HFFc6 (cell line): ENCODE data around the gene F7. TPM values are rescaled to one million over a fixed set of nuclear protein-coding genes. Genes with fewer than 3 reads are reported as not detected.

Experiments
- DNase-seq: peaks from one replicate; pipeline ENCODE4 v3.0.0-alpha.2; 2018
- H3K27ac Mint-ChIP-seq: 2 replicates; pipeline ENCODE4 v1.8.0; 2020; ENCODE audit warnings: mild to moderate bottlenecking, mixed read lengths
- H3K27me3 Mint-ChIP-seq: 2 replicates; pipeline ENCODE4 v1.8.0; 2021; ENCODE audit warnings: mild to moderate bottlenecking, moderate library complexity, mixed read lengths; ENCODE audit not compliant: insufficient read depth
- H3K36me3 Mint-ChIP-seq: 2 replicates; pipeline ENCODE4 v1.8.0; 2021; ENCODE audit warnings: low read depth, mixed read lengths
- H3K4me1 Mint-ChIP-seq: 2 replicates; pipeline ENCODE4 v1.8.0; 2020; ENCODE audit warnings: low read depth, mixed read lengths
- H3K4me3 Mint-ChIP-seq: 2 replicates; pipeline ENCODE4 v1.8.0; 2020; ENCODE audit warnings: mild to moderate bottlenecking, moderate library complexity, mixed read lengths
- H3K9me3 Mint-ChIP-seq: 2 replicates; pipeline ENCODE4 v1.8.0; 2020; ENCODE audit warnings: mild to moderate bottlenecking, mixed read lengths
- total RNA-seq, 6 experiments: library from RNA; stranded (reverse); fragmentation: NEBNext Ultra II Directional; extraction: Animal tissue kit (Norgen Biotek cat#: 25700); gene quantifications; 2 replicates in 1 of 6; 3 replicates in 5 of 6; pipeline ENCODE4 v1.2.3, GENCODE V29; 2021
- TF ChIP-seq, protein P1 (sequence below): fragments of 200-600 bp; sonication (generic); IDR thresholded peaks from 2 replicates; pipeline ENCODE4 v1.5.0; 2021; ENCODE audit warnings: antibody characterized with exemption, mild to moderate bottlenecking

Gene F7
- total RNA-seq, 6 experiments from 2014 or later: not detected

DNA sequence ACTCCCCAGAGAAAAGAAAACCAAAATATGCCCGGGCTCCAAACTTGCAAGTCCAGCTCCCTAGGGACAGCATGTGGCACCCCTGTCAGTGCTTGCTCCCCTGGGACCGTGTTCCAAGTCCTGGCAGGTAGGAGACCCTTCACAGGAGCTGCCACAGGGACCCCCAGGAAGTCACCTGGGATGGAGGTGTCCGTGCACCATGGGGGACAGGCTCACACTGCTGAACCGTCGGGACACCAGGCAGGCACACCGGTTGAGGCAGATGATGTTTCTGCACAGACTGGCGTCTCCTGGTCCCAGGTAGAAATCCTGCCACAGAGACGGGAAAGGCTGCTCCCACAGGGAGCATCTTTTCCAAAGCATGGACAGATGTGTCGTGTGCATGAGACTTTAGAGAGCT is 41.2 kb downstream of the F7 start:
- no peaks in the 10 kb centered on the region for H3K36me3 Mint-ChIP-seq
- no peak overlapping the region for H3K27ac Mint-ChIP-seq
- no peak overlapping the region for H3K4me3 Mint-ChIP-seq
- no peaks in the 10 kb centered on the region for H3K4me1 Mint-ChIP-seq
- no peaks in the 10 kb centered on the region for H3K9me3 Mint-ChIP-seq
- no peak for DNase-seq
- peaks cover 8% of the 10 kb centered on the region for H3K27me3 Mint-ChIP-seq
- TF ChIP-seq, protein P1, sequence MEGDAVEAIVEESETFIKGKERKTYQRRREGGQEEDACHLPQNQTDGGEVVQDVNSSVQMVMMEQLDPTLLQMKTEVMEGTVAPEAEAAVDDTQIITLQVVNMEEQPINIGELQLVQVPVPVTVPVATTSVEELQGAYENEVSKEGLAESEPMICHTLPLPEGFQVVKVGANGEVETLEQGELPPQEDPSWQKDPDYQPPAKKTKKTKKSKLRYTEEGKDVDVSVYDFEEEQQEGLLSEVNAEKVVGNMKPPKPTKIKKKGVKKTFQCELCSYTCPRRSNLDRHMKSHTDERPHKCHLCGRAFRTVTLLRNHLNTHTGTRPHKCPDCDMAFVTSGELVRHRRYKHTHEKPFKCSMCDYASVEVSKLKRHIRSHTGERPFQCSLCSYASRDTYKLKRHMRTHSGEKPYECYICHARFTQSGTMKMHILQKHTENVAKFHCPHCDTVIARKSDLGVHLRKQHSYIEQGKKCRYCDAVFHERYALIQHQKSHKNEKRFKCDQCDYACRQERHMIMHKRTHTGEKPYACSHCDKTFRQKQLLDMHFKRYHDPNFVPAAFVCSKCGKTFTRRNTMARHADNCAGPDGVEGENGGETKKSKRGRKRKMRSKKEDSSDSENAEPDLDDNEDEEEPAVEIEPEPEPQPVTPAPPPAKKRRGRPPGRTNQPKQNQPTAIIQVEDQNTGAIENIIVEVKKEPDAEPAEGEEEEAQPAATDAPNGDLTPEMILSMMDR: no peak

DNA sequence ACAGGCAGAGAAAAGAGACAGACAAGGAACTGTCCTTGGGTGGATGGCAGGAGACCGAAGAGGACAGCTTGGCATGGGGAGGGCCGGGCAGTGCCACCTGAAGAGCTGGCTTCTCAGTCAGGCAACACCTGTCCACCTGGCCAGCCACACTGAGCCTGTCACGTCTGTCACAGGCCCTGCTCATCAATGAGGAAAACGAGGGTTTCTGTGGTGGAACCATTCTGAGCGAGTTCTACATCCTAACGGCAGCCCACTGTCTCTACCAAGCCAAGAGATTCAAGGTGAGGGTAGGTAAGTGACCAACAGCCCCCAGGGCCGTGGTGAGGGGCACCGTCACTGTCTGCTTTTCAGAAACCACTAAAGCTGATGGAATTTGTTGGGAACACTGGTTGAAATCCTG is 41.6 kb downstream of the F7 start:
- H3K4me3 Mint-ChIP-seq: no peak overlapping the region
- no peaks in the 10 kb centered on the region for H3K9me3 Mint-ChIP-seq
- TF ChIP-seq, protein P1: no peak
- H3K4me1 Mint-ChIP-seq: peaks cover 3% of the 10 kb centered on the region
- DNase-seq: no peak
- peaks cover 8% of the 10 kb centered on the region for H3K27me3 Mint-ChIP-seq
- no peaks in the 10 kb centered on the region for H3K36me3 Mint-ChIP-seq
- H3K27ac Mint-ChIP-seq: no peak overlapping the region

DNA sequence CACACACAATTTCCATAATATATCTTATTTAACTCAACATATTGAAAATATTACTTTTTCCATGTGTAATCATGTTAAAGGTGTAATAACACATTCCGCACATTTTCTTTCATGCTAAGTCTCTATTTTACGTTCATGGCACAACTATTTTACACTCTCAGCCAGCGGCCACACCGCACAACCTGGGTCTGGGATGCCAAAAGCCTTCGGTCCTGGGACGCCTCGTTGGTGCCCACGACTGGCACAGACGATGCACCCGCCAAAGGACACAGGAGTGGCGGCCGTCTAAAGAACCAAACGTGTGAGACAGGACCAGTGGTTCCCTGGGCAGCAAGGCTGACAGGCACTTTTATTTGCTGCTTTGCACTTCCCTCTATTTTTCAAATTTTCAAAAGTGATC is 42.8 kb downstream of the F7 start:
- no peak for DNase-seq
- no peaks in the 10 kb centered on the region; the same call in 1 of the 2 replicates for H3K36me3 Mint-ChIP-seq
- TF ChIP-seq, protein P1: no peak
- no peak overlapping the region for H3K27ac Mint-ChIP-seq
- peaks cover 11% of the 10 kb centered on the region for H3K4me1 Mint-ChIP-seq
- peaks cover 8% of the 10 kb centered on the region for H3K27me3 Mint-ChIP-seq
- no peak overlapping the region for H3K4me3 Mint-ChIP-seq
- no peaks in the 10 kb centered on the region for H3K9me3 Mint-ChIP-seq

DNA sequence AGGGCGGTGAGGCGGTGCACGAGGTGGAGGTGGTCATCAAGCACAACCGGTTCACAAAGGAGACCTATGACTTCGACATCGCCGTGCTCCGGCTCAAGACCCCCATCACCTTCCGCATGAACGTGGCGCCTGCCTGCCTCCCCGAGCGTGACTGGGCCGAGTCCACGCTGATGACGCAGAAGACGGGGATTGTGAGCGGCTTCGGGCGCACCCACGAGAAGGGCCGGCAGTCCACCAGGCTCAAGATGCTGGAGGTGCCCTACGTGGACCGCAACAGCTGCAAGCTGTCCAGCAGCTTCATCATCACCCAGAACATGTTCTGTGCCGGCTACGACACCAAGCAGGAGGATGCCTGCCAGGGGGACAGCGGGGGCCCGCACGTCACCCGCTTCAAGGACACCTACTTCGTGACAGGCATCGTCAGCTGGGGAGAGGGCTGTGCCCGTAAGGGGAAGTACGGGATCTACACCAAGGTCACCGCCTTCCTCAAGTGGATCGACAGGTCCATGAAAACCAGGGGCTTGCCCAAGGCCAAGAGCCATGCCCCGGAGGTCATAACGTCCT is 43.4 kb downstream of the F7 start:
- H3K36me3 Mint-ChIP-seq: no peaks in the 10 kb centered on the region; the same call in 1 of the 2 replicates
- DNase-seq: no peak
- H3K4me3 Mint-ChIP-seq: no peak overlapping the region

DNA sequence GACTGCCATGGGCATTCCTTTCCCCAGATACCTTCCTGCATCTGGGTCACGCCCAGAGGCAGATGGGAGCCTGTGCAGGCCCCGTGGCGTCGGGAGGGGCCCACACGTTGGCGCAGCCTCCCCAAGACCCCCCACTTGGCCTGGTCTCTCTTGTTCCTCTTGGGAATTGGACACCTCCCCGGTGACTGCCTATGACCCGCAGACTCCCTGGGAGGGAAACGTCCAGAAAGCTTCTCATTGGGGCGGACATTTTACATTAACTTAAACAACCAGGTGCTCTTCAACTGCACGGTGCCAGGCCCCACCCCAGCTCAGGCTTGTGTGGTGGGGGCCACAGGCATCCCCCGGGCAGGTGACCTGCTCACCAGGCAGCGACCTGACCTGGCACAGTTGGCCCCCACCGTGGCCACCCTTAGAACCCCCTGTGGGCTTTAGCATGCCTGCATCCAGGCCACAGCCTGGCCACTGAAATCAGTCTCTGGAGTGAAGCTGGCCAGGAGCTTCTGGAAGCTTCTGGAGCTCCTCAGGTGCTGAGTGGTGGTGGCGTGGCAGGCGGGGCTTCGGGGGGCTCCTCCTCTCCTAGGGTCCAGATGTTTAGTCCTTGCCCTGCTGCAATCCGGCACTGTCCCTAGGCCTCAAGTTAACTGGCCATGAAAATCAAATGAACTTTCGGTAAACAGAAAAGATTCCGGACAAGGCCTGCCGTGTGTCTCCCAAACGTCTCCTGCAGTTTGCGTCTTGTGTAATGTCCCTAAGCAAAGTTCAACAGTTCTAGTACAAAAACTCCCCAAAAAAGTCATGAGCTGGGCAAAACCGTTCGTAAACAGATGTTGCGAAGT is 44.3 kb downstream of the F7 start:
- TF ChIP-seq, protein P1: no peak
- Mint-ChIP-seq H3K27me3 (peaks cover 8% of the 10 kb centered on the region), H3K4me3 (no peak overlapping the region), H3K9me3 (no peaks in the 10 kb centered on the region), H3K36me3 (no peaks in the 10 kb centered on the region; the same call in 1 of the 2 replicates), H3K27ac (no peak overlapping the region), H3K4me1 (peaks cover 17% of the 10 kb centered on the region)
- DNase-seq: no peak

More for the DNA sequence above, 43.4 kb downstream of the F7 start:
- no peak overlapping the region for H3K27ac Mint-ChIP-seq
- no peaks in the 10 kb centered on the region for H3K9me3 Mint-ChIP-seq
- H3K4me1 Mint-ChIP-seq: peaks cover 11% of the 10 kb centered on the region
- peaks cover 8% of the 10 kb centered on the region for H3K27me3 Mint-ChIP-seq
- TF ChIP-seq, protein P1: no peak
